GM21528 (cell line): Measurements from ENCODE around the gene PPME1.

ENCODE experiments used
- ATAC-seq: cut with Tn5 transposase; IDR thresholded peaks from one replicate; pipeline ENCODE4 v1.9.1; 2021; ENCODE audit warnings: mild to moderate bottlenecking, moderate library complexity; ENCODE audit not compliant: unreplicated experiment, low FRiP score

PPME1 gene

DNA sequence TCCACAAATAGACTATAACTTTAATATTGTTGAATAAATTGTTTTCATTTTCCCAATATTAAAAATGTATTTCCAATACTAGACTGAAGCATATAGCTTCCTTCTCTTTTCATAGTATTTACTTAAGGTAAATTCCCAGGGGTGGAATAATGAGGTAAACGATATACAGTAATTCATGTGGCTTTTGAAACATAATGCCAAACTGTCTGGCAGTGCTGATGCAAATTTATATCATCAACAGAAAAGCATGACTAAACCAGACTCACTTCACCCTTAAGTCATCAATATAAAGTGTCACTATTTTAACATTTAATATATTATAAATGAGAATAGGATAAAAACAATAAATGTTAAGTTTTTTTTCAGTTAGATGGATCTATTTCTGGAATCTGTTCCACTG lies 13.9 kb upstream of the PPME1 start:
- no peak for ATAC-seq

DNA sequence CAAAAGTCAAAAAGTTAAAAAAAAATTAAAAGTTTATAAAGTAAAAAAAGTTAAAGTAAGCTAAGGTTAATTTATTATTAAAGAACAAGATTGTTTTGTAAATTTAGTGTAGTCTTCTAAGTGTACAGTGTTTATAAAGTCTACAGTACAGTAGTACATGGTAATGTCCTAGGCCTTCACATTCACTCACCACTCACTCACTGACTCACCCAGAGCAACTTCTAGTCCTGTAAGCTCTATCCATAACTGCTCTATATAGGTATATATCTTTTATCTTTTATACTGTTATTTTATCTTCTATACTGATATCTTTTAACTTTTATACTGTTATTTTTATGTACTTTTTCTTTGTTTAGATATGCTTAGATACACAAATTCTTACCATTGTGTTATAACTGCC lies 11.4 kb upstream of the PPME1 start:
- no peak for ATAC-seq

DNA sequence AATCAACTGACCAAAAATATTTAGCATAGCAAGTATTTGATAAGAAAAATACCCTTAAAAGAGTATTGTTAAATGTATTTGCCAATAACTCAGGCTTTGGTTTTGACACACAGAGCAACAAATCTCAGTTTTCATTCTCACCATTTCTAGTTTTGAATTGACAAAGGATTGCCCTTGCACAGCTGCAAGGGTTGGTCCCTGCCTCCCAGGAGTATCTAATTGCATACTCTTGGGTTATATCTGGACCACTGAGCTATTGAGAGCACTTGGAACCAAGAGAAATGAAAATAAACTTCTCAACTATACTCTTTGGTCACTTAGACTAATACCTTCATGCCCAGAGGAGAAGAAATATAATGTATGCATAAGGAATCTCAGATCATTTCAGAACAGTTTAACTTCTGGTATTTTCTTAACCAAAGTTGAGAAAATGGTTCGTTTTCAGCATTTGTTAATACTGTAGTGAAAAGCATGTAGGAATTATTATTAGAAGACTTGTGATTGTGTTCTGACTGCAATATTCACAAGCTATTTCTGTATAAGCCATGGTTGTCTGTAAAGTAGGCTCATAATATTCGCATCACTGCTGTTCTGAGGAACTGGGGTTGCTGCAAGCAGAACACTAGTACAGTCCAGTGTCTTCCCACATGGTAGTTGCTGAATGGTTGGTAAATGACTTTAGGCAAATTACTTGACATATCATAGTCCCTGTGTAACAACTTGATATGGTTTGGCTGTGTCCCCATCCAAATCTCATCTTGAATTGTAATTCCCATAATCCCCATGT lies 8.2 kb upstream of the PPME1 start:
- ATAC-seq = no peak

DNA sequence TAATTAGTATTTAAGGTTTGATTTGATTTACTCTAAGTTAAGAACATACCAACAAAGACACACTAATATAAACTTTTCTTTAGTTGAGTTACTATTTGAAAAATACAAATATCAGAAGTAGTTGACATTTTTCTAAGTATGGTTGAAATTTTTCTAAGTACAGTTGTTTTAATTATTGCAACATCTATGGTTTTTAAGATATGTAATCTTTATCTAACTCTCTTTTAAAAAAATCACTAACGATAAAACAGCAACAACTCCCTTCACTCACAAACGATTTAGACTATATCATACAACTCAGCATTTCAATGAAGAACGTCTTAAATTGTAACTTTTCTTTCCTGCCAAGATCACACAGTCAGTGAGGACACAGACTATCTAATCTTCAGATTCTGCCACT lies 2.3 kb upstream of the PPME1 start:
- ATAC-seq = no peak

DNA sequence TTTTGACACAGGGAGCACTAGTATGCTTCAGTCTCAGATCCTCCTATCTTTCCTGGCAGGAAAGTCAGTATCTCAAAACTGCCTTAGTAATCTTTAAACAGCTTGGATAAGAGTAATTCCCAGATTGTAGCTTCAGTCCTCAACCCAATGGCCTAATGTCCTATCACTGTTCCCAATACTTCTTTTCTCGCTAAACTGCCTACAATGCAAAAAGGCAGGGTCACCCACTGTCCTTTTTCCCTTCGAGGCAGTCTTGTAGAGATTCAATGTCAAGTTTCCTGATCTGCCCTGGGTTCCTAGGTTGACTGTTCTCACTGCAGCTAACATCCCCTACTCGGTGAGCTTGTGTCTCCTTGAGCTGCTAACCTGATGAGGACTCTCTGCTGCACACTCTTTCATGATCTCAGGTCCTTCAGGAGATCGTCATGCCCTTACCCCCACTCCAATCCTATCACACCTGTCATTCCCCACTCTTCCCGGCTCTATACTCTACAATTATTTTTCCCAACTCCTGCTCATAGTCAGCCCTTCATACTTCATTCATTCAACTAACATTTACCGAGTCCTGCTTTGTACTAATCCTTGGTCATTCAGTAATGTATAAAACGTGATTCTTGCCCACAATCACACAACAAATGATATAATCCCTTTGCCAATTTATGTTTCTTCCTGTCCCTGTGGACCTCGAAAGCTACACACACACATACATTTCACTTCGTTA lies 1.2 kb upstream of the PPME1 start:
- ATAC-seq = no peak

DNA sequence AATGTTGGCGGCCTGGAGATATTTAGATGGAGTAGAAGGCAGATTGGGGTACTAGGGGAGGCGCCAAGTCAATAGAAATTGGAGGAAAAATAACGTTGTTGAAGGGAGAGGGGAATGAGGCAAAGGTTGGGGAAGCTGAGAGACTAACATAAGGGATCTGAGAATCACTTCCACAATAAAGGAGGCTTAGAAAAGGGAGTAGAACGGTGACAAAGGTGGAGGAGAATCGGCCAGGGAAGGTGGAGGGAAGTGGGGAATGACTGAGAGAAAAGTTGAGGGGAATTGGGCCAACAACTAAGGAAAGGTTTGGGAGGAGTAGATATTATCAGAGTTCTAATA lies 510 bp downstream of the PPME1 start:
- ATAC-seq = no peak

DNA sequence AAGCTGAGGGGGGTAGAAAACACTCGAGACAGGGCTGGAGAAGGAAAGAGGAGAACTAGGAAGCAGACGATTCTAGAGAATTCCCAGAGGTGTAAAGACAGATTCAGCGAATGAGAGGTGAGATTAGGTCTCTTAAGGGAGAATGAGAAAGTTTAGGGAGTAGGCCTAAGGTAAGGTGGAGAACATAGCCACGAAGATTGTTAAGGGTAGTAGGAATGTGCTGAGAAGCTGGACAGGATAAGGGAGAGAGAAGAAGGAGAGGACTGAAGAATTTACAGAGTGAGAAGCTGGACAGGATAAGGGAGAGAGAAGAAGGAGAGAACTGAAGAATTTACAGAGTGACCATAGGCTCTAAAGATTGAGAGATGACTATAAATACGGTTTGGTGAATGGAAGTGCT lies 908 bp downstream of the PPME1 start:
- ATAC-seq = no peak

DNA sequence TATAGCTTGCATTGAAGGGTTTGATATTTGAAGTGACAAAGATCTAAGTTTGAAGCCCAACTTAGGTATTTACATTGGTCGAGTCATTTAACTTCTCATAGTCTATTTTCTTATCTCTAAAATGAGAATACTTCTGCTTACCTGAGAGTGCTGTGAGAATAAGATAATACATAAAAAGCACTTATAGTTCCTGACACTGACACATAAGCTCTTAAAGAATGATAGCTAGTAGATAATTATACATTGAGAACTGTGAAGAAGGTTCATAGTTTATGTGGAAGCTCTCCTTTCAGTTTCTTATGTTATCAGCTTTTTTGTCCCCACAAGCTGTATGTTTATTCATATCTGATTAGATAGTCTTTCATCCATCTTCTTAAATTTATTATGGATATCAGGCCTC lies 4.8 kb downstream of the PPME1 start:
- no peak for ATAC-seq

DNA sequence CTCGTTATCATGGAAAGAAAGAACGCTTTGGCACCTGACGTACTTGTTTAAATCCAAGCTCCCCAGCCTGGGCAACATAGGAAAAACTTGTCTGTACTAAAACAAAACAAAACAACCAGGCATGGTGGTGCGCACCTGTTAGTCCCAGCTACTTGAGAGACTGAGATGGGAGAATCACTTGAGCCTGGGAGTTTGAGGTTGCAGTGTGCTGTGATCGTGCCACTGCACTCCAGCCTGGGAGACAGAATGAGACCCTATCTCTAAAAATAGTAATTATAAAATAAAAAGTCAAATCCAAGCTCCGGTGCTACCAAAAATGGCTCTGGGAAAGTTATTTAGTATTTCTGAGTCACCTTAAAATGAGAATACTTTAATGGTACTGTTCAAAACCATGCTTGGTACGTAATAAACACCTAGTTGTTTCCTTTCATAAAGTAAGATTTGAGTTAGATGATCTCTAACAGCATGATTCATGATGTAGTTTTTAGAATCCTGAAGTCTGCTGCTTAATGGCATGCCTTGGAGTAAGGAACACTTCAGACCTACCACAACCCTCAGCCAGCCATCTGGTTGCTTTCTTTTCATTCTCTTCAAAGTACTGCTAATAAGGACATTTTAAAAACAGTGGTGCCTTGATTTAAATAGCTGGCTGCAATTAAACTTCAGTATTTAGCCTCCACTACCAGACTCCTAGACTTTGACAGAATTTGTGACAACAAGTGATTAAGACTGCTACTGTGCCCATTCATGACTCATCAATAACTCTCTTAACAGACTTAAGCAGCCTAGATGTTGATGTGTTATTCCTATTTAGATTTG lies 8.4 kb downstream of the PPME1 start:
- no peak for ATAC-seq

DNA sequence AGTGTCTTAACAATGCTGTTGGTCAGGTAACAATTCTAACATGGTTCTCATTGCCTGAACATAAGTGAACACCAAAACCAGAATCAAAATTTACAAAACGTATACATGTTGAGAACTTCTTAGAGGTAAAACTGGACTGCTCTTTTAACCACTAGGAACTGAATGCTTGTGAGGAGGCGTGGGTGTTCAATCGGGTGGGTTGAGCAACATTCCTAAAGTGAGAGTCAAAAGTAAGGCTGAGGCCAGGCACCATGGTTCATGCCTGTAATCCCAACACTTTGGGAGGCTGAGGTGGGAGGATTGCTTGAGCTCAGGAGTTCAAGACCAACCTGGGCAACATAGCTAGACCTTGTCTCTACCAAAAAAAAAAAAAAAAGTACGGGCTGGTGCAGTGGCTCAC lies 11.5 kb downstream of the PPME1 start:
- no peak for ATAC-seq

DNA sequence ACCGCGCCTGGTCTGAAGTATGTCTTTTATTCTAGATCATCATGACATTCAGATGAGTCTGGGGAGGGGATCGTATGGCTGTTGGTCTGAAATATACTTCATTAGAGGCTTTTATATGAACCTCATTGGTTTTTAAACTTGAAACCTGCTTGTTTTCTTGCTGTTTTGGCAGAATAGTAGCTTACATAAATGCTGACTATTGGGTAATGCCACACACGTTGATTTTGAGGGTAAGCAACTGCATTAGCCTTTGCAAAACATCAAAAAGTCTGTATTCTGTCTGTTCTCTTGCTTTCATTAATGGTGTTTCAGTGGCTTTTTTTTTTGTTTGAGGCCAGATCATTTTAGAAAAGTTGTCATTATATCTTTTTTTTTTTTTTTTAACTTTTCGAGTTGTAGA lies 14.2 kb downstream of the PPME1 start:
- no peak for ATAC-seq

DNA sequence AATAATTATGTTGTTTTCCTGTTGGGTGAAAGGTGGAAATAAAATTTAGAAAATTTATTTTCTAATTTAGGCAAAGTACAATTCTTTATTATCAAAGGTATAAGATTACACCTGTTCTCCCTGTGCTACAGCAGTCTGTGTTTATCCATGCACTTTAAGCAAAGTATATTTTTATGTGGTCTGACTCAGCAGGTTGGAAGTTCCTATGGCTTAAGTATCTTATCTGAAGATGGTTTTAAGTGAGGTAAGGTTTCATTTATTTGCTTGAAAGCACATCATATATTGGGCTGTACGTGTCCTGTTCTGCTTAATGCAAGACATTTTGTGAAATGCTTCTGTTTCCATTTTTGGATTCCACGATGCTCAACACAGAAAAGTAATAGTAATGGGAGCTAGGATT lies 14.6 kb downstream of the PPME1 start:
- no peak for ATAC-seq

DNA sequence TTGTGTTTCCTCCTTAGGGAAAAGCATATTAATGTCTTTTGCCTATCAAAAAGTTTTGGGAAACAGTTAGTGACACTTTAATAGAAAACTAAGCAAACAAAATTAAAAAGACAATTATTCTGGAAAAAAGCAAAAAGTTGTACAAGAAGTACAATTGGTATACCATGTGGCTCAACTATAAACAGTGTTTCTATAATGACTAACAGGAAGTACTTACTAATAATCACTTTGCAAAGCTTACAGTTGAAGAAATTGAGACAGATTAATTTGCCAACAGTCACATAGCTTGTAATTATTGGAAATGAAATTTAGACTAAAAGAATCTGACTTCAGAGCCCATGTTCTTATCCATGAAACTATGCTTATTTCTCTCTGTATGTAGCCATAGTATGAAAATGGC lies 24.7 kb downstream of the PPME1 start:
- no peak for ATAC-seq

DNA sequence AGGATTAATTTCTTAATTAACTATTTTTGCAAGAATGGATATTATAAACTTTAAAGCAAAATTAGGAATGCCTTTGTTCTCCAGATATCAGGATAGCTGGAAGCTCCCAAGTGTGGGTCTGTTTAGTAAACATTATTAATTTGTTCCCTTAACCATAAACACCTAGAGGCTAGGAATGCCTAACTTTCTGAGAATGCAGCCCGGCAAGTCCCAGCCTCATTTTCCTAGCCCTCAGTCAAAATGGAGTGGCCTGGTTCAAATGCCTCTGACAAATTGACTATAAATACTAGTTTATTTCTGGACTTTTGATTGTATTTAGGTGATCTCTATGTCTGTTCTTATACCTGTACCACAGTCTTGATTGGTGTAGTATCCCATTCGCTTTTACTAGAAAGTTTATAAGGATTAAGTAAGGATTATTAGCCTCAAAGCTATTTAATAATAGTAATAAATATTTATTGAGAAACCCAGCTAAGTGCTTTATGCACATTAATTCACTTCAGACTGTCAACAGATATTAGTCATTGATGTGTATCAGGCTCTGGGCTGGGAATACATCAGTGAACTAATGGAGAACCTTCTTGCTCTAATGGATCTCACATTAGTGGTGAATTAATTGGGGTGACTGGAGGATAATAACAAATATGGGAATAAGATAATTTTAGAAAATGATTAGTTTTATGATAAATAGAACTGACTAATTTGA lies 25.8 kb downstream of the PPME1 start:
- ATAC-seq = no peak

DNA sequence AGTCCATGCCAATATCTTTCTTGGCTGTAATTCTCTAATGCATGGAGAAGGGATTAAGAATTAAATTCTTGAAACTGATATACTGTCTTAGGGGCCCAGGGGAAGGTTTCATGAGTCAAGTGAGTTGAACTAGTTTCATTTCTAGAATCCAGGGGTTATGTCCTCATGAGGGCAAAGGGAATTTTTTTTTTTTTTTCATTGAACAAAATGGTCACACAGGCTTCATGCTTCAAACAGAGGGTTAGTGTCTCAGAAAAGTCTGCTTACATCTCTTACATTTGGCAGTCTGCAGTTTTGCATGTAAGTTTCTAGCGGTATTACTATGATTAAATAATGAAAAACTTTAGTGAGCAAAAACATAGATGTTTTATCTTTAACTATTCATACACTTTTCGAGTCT lies 32.9 kb downstream of the PPME1 start:
- ATAC-seq = no peak

DNA sequence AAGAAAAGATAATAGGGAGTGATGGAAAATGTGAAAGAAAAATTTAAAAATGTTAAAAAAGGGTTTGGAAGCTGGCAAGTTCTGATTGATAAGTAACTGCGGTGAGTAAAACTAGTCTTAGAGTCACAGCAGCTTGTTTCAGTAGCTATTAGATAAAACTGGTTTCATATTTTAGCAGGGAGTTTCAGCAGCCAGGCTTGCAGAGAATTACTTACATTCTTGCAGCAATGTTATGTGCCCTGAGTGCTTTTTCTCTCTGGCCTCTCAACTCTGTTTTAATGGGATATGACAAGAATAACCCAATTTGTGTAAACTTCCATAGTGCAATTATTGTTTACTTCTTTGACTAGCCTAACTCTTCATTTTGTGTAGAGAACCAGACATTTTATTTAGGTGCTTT lies 33.6 kb downstream of the PPME1 start:
- ATAC-seq = no peak

DNA sequence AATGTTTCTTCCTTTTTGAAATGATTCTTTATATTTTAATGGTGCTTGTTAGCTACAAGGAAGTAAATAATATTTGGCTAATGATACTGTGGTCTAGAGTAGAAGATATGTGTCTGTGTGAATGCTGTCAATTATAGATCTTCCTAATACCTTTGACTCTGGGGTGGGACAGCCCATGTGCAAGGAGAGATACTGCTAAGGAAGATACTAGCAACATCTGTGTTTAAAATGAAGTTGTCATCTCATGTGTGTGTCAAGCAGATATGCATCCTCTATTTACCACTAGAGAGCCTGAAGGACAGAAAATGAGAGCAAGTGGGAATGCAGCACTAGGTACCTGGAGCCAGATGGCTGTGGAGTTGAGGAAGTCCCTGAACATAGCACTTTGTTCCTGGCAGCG lies 34.1 kb downstream of the PPME1 start:
- ATAC-seq = no peak

DNA sequence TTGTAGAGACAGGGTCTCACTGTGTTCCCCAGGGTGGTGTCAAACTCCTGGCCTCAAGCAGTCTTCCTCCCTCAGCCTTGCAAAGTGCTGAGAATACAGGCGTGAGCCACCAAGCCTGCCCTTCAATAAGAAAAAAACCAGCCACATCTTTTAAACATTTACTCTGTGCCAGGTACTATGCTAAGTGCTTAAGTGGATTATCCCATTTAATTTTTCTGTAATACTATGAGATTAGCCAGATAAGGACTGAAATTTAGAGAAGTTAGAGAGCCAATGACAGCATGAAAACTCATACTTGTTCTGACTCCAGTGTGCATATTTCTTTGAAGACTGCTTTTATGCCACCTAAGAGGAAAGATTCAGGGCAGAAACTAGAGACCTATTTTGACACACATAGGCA lies 35.7 kb downstream of the PPME1 start:
- ATAC-seq = no peak

DNA sequence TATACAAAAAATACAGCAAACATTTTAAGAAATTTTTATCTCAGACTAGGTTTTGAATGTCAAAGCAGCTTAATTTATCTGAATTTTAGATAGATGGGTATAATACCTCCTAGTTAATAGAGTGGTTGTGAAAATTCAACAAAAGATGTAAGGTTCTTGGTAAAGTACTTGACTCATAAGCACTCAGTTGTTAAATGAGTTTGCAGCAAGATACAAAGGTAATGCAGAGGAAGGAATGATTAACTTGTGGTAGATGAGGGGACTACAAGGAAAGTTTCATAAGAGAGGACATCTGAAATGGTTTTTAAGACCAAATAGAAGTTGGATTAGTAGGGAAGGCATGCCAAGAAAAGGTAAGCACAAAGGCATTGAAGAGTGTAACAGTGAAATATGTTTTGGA lies 37.4 kb downstream of the PPME1 start:
- ATAC-seq = no peak

DNA sequence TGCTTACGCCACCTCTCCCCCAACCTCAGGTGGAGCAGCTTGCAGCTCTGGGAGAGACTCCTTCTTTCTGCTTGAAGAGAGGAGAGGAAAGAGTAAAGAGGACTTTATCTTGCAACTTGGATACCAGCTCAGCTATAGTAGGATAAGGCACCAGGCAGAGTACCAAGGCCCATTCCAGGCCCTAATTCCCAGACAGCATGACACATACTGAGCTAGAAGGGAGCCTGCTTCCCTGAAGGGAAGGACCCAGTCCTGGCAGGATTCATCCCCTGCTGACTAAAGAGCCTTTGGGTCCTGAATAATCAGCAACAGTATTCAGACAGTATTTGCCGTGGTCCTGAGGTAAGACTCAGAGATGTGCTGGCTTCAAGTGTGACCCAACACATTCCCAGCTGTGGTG lies 41.4 kb downstream of the PPME1 start:
- ATAC-seq = no peak

DNA sequence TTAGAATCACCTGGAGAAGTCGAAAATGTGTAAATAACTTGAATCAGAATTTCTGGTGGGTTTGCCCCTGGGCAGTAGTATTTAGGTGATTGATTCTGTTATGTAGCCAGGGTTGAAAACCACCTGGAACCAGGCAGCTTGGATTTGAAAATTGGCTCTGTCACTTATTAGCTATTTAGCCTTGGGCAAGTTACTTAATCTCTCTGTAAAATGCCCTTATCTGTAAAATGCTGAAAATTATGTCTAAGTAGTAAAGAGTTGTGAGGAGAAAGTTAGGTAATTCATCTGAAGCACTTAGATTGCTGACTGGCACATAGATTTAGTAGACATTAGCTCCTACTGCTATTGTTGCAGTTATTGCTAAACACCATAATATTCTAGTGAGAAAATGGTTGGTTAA lies 49.3 kb downstream of the PPME1 start:
- no peak for ATAC-seq
